ENCODE results near the gene NTHL1.

Gene NTHL1

GRCh38 chr16:2001035-2001434 is 46.6 kb downstream of the NTHL1 start:
- ChIA-PET POLR2A (ENCODE audit: low non-redundant PET) (no interaction called here), CTCF (interaction anchor here (0.6 kb wide), 2 partner anchors 90 to 422 kb away, joined by 3 read pairs; no protein-coding TSS in a partner anchor)
- peak overlapping the region; percentile 98; the same call in 1 of the 2 replicates for H3K27ac ChIP-seq
- no peak for DNase-seq (ENCODE audit: low spot score)
- no peak for TF ChIP-seq CTCF (conservative IDR thresholded peaks at IDR 0.05; ENCODE audit: low read depth)

- POLR2A ChIA-PET (ENCODE audit: low non-redundant PET) = interaction anchor here (0.6 kb wide), 1 partner anchor 511 kb away, joined by 5 read pairs; no protein-coding TSS in a partner anchor
- CTCF ChIA-PET = no interaction called here
- peak overlapping the region; percentile 98 for H3K27ac ChIP-seq
- no peak for DNase-seq (ENCODE audit: low spot score)
- TF ChIP-seq CTCF (conservative IDR thresholded peaks at IDR 0.05; ENCODE audit: low read depth) = no peak
Observed at GRCh38 chr16:1999866-2000514, 47.6 kb downstream of the NTHL1 start.

- peak overlapping the region; percentile 98 for H3K27ac ChIP-seq
- CTCF ChIA-PET = no interaction called here
- TF ChIP-seq CTCF (conservative IDR thresholded peaks at IDR 0.05; ENCODE audit: low read depth) = no peak
- no peak for DNase-seq (ENCODE audit: low spot score)
- POLR2A ChIA-PET (ENCODE audit: low non-redundant PET) = no interaction called here
Observed at GRCh38 chr16:1998852-1999801, 48.5 kb downstream of the NTHL1 start.

GRCh38 chr16:1998360-1998835 is 49.2 kb downstream of the NTHL1 start:
- no peak for TF ChIP-seq CTCF (conservative IDR thresholded peaks at IDR 0.05; ENCODE audit: low read depth)
- no peak for DNase-seq (ENCODE audit: low spot score)
- ChIA-PET POLR2A (ENCODE audit: low non-redundant PET) (no interaction called here), CTCF (no interaction called here)
- H3K27ac ChIP-seq = peak overlapping the region; percentile 98

GRCh38 chr16:1997494-1998359 is 49.9 kb downstream of the NTHL1 start:
- ChIA-PET POLR2A (ENCODE audit: low non-redundant PET) (no interaction called here), CTCF (no interaction called here)
- DNase-seq (ENCODE audit: low spot score) = no peak
- peak overlapping the region; percentile 98 for H3K27ac ChIP-seq
- TF ChIP-seq CTCF (conservative IDR thresholded peaks at IDR 0.05; ENCODE audit: low read depth) = no peak

- CTCF ChIA-PET = interaction anchor here (0.7 kb wide), 1 partner anchor 45 kb away, joined by 3 read pairs; no protein-coding TSS in a partner anchor
Observed at GRCh38 chr16:1993731-1994131, 53.9 kb downstream of the NTHL1 start.

More at GRCh38 chr16:1993731-1994131, 53.9 kb downstream of the NTHL1 start:
- POLR2A ChIA-PET (ENCODE audit: low non-redundant PET) = interaction anchor here (0.6 kb wide), 1 partner anchor 29 kb away, joined by 3 read pairs; the partner anchor contains the start of gene RPS2
- TF ChIP-seq CTCF (conservative IDR thresholded peaks at IDR 0.05; ENCODE audit: low read depth) = no peak
- H3K27ac ChIP-seq = peak overlapping the region; percentile 71
- DNase-seq (ENCODE audit: low spot score) = no peak

Data from RWPE1 (cell line).